Upper lobe of left lung (tissue), 4 donors: ENCODE measurements around the gene NMT2.

Experiments used
- CTCF ChIP-seq, 6 experiments: fragments of 450-650 bp in 4 of 6; fragments of 200-600 bp in 2 of 6; sonication (generic) in 2 of 6; IDR thresholded peaks; one replicate each; pipeline ENCODE4 v1.5.1; 2016 to 2019; ENCODE audit warnings: antibody characterized with exemption in 6 of 6
- EP300 ChIP-seq, 4 donors: sonication (generic); formaldehyde crosslinking; IDR thresholded peaks; one replicate each; pipeline ENCODE4 v1.5.1; 2017; ENCODE audit warnings: antibody characterized with exemption in 4 of 4, control low read depth in 2 of 4

GRCh38 chr10:15099886-15100285 is 68.6 kb downstream of the NMT2 start:
- TF ChIP-seq CTCF (IDR thresholded peaks at IDR 0.05), result no peak
- no peak for TF ChIP-seq EP300 (IDR thresholded peaks at IDR 0.05)
